Stimulated activated CD8-positive, alpha-beta memory T cell treated with anti-CD3 and anti-CD28 coated beads, Interleukin-7, amount 100 ng/mL, for 1 hour (primary cell): ENCODE measurements around the gene A1BG.
"Not testable (repeated sequence)": the region's sequence is repeated elsewhere in the genome, so short reads cannot be mapped to it uniquely, and the experiment has no call there.

Source experiments
- DNase-seq, 2 donors: peaks; one replicate each; pipeline ENCODE4 v3.0.0-alpha.2; 2020; ENCODE audit warnings: low read depth in 2 of 2

Gene A1BG

GRCh38 chr19:58386576-58387337 lies 33.5 kb upstream of the A1BG start, which contains the start of gene RPS5:
TSS of gene RPS5 (plus strand) at chr19:58387269. CDS start at chr19:58388138, 869 bp downstream.
- peak; percentile 86 to 91 for DNase-seq

GRCh38 chr19:58385891-58386575 lies 32.7 kb upstream of the A1BG start:
- no peak for DNase-seq

DNA sequence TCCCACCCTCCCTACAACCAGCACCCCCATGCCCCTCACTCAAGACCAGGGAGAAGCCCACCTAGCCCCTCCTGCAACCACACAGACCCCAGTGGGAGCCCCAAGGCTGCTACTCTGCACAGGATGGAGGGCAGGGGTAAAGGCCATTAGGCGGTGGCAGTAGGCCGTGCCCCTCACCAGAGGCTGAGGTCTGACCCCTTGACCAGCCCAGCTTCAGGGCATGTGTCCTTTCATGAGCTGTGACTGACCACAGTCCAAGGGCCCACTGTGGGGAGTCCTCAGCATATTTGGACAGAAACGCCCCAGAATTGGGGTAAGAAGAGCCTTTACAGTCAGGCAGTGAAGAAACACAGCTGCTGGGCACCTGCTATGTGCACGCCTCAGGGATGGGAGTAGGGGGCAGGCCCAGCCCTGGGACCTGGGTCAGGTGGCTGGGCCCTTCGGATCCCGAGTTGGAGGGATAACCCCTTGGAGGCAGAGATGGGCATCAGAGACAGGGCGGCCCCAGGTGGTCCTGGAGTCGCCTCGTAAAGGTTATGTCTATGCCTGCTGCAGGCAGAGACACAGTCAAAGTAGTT lies 32.1 kb upstream of the A1BG start:
- no peak for DNase-seq

GRCh38 chr19:58382997-58383603 lies 29.8 kb upstream of the A1BG start:
- DNase-seq, result no peak

DNA sequence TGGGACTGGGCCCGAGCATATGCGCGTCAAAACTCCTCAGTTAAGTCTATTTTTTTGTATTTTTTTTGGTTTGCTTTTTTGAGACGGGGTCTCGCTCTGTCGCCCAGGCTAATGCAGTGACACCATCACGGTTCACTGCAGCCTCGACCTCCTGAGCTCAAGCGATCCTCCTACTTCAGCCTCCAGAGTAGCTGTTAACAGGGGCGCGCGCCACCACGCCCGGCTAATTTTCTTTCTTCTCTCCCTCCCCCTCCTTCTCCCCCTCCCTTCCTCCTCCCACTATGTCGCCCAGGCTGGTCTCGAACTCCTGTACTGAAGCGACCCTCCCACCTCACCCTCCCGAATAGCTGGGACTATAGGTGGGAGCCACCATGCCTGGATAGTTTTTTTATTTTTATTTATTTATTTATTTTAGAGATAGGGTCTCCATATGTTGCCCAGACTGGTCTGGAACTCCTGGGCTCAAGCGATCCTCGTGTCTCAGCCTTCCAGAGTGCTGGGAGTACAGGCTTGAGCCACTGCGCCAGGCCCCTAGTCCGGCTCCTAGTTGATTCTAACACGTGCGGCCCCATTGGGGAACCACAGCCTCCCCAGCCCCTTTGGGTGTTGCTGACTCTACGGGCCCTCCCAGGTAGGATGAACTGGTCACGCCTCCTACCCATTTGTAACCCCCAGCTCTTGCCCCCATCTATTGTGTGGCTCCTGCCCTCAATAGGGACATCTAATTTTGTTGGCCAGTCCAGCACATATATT lies 28.3 kb upstream of the A1BG start:
- no peak for DNase-seq

DNA sequence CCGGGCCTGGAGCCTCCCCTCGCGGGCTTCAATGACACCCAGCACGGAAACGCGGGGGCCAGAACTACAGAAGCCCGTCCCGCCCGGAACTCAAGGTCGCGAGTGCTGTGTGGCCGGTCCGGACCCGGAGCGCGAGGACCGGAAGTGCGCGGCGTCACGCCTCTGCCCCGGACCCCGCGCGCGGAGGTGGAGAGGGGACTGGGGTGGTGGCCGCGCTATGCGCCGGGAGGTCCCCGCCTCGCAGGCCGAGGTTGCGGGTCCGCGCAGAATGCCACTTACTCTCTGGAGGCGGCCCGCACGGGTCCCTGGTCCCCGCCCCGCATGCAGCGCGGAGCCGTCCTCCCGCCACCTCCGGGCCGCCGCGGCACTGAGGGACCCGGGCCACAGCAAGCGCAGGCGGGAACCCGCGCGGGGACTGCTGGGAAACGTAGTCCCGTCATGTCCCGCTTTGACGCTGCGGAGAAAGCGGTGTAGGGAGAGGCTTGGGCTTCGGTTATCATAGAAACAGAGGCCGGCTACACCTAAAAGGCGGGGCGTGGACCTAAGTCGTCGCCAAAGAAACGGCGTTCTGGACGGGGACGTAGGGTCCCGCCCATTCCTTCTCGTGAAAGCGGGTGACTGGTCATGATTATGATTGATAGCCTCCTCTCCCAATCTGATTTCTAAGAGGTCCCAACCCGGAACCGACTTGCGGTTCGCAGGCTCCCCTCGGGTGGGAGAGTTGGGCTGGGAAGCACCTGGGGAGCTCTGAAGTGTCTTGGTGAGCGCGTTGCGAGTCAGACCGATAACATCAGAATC lies 27.6 kb upstream of the A1BG start, which contains the start of gene ZNF837:
ZNF837 (minus strand) TSS at position 369 of the 798 bp plus-strand sequence. CDS start 11,698 bp downstream, outside the sequence.
- DNase-seq, result peak; percentile 93 to 94

GRCh38 chr19:58380037-58380661 lies 26.9 kb upstream of the A1BG start:
- no peak for DNase-seq

DNA sequence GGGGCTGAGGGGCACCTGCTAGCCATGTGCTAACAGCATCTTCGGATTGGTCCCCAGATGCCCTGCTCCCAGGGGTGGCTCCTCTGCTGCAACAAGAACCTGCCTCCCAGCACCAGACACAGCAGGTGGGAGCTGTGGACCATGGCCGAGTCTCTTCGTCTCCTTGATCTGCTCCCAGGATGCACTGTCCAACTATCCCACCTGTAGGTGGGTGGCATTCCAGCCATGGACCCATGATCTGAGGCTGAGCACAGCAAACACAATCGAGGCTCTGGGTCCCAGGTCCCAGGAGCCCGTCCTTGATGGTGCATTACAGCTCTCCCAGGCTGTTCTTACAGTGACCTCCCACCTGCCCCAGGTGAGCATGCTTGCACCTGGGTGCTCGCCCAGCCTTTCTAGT lies 26.0 kb upstream of the A1BG start:
- DNase-seq, result no peak

DNA sequence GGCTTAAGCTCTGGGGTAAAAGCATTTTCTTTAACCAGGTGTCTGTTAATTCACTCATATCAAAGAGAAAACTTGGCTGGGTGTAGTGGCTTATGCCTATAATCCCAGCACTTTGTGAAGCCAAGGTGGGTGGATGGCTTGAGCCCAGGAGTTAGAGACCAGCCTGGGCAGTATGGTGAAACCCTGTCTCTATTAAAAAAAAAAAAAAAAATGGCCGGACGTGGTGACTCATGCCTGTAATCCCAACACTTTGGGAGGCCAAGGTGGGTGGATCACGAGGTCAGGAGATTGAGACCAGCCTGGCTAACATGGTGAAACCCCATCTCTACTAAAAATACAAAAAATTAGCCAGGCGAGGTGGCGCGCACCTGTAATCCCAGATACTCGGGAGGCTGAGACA lies 23.4 kb upstream of the A1BG start:
- DNase-seq, result not testable (repeated sequence)

DNA sequence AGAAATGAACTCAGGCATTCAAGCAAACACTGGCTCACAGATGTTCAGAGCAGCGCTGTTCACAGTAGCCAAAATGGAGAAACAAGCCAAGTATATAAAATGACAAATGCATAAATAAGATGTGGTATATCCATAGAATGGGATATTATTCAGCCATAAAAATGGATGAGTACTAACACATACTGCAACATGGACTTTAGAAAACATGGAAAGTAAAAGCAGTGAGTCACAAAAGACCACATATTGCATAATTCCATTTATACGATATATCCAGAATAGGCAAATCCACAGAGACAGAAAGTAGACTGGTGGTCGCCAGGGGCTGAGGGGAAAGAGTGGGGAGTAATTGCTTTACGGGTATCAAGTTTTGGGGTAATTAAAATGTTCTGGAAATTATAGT lies 20.9 kb upstream of the A1BG start:
- DNase-seq, result no peak

DNA sequence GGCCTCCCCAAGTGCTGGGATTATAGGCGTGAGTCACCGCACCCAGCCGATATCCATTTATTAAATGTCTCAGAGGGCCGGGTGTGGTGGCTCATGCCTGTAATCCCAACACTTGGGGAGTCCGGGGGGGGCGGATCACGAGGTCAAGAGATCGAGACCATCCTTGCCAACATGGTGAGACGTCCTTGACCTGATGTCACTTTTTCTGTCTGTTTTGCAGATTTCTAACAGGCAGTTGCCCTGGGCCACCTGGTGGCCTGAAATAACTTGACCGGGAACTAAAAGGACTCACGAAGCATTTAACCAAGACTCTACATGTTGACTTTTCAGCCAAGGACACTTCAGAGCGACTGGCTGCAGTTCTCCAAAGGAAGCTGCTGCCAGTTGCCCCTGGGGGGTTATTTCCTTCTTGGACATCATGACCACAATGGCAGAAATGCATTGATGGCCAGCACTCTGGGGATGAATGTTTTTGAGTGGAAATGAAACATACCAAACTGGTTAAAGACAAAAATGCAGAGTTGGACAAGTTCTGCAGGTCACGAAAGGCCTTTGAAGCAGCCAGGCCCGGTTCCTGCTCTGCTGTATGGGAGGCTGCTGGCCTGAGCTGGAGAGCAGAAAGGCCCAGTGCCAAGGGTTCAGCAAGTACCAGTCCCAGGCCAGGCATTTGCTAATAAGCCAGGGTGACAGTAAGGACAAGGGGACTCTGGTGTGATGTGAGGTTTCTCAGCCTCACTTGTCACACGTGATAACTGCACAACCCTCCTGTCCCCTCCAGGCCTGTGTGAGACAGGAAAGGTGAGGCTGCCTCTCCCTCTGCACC lies 19.2 kb upstream of the A1BG start:
- DNase-seq, result no peak

DNA sequence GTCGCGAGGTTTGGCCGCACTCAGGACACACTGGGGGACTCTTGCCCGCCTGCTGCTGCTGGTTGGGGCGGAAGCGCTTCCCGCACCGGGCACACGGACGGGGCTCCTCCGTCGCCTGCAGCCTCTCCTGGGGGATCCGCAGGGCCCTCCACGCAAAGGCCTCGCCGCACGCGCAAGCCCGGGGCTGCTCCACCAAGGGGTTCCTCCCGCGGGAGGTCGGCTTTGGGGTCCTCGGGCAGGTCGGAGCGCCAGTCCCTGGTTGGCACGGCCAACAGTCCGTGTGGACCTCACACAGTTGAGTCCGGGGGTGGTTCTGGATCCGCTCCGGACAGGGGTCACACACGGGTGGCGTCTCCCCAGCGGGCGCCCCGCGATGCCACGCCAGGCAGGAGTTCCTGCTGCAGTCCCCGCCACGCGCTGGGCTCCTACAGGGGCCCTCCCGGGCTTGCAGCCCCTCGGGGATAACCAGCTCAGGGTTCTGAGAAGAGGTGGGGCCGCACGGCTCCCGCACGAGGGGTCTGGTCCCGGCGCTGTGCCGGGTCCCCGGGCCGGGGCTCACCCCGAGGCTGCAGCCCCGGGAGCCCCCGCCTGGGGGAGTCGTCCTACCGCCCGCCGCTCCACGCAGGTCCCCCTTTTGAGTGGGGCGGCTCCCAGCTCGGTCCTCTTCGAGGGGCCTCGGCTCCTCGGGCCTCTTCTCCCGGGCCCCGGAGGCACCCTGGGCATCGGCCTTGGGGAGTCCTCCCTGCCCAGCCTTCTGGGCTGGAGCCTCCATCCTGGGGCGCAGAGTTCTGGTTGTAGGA lies 15.5 kb upstream of the A1BG start:
- DNase-seq, result no peak

DNA sequence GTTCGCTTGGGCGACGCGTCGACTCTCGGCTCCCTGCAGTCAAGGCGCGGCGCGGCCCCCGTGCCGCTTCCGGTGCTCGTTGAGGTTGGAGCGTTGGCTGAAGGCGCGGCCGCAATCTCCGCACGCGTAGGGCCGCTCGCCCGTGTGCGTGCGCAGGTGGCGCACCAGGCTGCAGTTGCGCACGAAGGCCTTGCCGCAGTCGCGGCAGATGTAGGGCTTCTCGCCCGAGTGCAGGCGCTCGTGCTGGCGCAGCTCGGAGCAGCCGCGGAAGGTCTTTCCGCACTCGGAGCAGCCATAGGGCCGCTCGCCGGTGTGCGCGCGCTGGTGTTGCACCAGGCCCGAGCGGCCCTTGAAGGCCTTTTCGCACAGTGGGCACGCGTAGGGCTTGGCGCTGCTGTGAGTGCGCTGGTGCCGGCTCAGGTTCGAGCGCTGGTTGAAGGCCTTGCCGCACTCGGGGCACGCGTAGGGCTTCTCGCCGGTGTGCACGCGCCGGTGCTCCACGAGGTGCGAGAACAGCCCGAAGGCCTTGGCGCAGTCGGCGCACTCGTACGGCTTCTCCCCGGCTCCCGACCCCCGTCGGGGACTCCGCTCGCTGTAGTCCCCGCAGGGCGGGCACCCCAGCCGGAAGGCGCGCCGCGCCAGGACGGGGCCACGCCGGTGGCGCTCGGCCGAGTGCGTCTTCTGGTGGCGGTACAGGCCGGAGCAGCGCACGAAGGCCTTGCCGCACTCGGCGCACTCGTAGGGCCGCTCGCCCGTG lies 14.6 kb upstream of the A1BG start:
- DNase-seq, result no peak

DNA sequence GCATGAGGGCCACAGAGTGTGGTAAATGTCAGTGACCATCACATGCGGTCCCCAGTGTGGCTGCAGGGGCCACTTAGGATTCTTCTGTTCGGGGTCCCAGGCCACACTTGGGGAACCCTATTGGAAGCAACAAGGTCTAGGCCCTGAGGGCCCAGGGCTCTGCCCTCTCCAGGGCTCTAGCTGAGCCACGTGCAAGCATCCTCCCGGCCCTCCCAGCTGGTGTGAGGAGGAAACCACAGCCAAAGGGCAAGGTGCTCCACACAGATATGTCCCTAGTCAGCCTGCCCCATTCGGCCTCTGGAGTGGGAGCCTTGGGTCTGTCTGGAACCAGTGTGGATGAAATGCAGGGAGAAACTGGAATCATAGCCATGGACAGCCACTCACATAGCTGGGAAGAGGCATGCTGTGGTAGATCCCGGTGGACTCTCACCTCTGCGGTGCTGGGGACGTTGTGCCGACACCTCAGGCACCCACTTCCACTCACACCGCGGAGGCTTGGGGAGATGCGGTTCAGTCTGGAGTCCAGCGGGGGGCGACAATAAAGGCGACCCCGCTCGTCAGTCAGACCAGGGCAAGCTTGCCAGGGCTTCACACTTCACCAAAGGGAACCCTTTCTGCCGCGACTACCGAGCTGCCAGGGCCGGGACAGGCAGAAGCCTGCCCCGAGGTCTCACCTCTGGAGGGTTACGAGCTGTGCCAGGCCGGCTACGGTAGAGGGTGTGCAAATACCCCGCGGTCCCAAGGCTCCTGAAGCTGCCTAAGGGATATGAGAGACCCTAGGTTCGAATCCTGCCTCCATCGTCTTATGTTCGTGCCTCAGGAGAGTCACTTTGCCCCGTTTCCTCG lies 13.5 kb upstream of the A1BG start:
- DNase-seq, result no peak

DNA sequence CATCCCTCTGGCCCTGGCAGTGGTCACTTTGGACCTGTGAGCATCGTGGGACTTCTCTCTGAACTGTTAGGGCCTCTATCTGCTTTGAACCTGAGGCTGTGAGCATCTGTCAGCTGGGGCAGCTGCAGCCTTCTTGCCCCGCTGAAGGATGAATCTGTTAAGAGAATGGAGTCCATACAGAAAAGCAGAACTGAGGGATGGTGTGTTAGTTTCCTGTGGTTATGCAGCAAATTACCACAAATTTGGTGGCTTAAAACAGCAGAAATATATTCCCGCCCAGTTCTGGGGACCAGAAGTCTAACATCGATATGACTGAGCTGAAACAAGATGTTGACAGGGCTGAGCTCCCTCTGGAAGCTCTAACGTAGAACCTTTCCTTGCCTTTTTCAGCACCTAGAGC lies 10.9 kb upstream of the A1BG start:
- DNase-seq, result no peak

DNA sequence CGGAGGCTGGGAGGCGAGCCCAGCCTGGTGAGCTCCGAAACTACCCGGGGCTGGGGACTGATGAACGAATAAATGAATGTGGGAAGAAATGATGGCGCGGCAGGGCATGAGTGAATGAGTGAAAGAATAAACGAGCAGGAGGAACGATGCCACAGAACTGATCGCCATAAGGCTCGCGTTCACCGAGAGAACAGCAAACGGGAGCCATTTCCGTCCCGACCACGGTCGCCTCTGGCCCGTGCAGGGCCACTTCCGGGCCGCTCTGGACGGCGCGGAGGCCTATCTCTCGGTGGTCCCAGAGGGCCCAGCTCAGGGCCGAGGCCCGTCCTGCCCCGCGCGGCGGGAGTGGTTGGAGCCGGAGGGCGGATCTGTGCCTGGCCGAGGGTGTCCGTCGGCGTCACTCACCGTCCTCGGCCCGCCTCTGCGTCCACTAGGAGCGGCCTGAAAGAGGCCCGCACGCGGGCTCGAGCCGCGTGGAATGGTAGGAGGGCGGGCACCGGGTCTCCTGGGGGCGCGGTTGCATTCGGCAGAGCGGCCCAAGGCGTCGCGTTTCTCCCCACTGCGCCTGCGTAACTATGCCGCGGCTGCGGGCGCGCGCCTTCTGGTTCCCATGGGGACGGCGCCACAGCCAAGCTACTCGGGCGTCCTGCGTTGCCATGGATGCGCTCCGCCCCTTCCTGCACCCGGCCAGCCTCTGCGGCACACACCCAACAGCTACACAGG lies 9.1 kb upstream of the A1BG start, which contains the start of gene ZNF497:
ZNF497 (minus strand) TSS at position 480 of the 723 bp plus-strand sequence. CDS start 5,116 bp downstream, outside the sequence.
- DNase-seq, result peak; percentile 90 to 96
